ENCODE results near the gene GLRA3. TPM values are rescaled to one million over a fixed set of nuclear protein-coding genes. Genes with fewer than 3 reads are reported as not detected.
"Not testable (repeated sequence)": the region's sequence is repeated elsewhere in the genome, so short reads cannot be mapped to it uniquely, and the experiment has no call there.

GLRA3 gene
- total RNA-seq, 3 donors from 2014 or later (not counting 1 experiment from before 2014, with no cell fraction given): not detected

GRCh38 chr4:174696657-174697056, 132.4 kb downstream of the GLRA3 start:
- TF ChIP-seq, protein P1, sequence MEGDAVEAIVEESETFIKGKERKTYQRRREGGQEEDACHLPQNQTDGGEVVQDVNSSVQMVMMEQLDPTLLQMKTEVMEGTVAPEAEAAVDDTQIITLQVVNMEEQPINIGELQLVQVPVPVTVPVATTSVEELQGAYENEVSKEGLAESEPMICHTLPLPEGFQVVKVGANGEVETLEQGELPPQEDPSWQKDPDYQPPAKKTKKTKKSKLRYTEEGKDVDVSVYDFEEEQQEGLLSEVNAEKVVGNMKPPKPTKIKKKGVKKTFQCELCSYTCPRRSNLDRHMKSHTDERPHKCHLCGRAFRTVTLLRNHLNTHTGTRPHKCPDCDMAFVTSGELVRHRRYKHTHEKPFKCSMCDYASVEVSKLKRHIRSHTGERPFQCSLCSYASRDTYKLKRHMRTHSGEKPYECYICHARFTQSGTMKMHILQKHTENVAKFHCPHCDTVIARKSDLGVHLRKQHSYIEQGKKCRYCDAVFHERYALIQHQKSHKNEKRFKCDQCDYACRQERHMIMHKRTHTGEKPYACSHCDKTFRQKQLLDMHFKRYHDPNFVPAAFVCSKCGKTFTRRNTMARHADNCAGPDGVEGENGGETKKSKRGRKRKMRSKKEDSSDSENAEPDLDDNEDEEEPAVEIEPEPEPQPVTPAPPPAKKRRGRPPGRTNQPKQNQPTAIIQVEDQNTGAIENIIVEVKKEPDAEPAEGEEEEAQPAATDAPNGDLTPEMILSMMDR (IDR thresholded peaks at IDR 0.05): no peak
- Mint-ChIP-seq H3K4me3 (no peak overlapping the region), H3K36me3 (no peaks in the 10 kb centered on the region), H3K4me1 (no peaks in the 10 kb centered on the region), H3K9me3 (peaks cover 2% of the 10 kb centered on the region in 2 donors), H3K27me3 (ENCODE audit: low read depth in 2 of 2) (no peaks in the 10 kb centered on the region), H3K27ac (no peak overlapping the region)
- ATAC-seq (no peak), DNase-seq (no peak)
- Histone ChIP-seq H3K4me3 (ENCODE audit: low read length) (no peak overlapping the region), H3K4me1 (ENCODE audit: control insufficient read depth, insufficient read depth, low read length) (no peaks in the 10 kb centered on the region), H3K36me3 (ENCODE audit: control insufficient read depth, insufficient read depth, low read length) (no peaks in the 10 kb centered on the region), H3K27me3 (ENCODE audit: control insufficient read depth, insufficient read depth, low read length) (no peaks in the 10 kb centered on the region), H3K27ac (ENCODE audit: low read length) (no peak overlapping the region), H3K9me3 (ENCODE audit: control insufficient read depth, insufficient read depth, low read length) (no peaks in the 10 kb centered on the region)
- intact Hi-C loops (cut with micrococcal nuclease): no loop called here

- H3K9me3 ChIP-seq (ENCODE audit: control insufficient read depth, insufficient read depth, low read length); H3K27ac ChIP-seq (ENCODE audit: low read length); intact Hi-C loops (cut with micrococcal nuclease); H3K4me3 ChIP-seq (ENCODE audit: low read length); H3K36me3 ChIP-seq (ENCODE audit: control insufficient read depth, insufficient read depth, low read length); DNase-seq; H3K4me1 ChIP-seq (ENCODE audit: control insufficient read depth, insufficient read depth, low read length); H3K4me3 Mint-ChIP-seq; ATAC-seq; H3K27ac Mint-ChIP-seq; H3K27me3 ChIP-seq (ENCODE audit: control insufficient read depth, insufficient read depth, low read length); H3K27me3 Mint-ChIP-seq (ENCODE audit: low read depth in 2 of 2); H3K36me3 Mint-ChIP-seq; H3K4me1 Mint-ChIP-seq: not testable (repeated sequence)
- WGBS (ENCODE audit: insufficient coverage): 89% methylated on average over 16 of the region's 24 CpGs
- peaks cover 7 to 12% of the 10 kb centered on the region in 2 donors for H3K9me3 Mint-ChIP-seq
Measured at GRCh38 chr4:174691876-174692275, 137.2 kb downstream of the GLRA3 start.

DNA sequence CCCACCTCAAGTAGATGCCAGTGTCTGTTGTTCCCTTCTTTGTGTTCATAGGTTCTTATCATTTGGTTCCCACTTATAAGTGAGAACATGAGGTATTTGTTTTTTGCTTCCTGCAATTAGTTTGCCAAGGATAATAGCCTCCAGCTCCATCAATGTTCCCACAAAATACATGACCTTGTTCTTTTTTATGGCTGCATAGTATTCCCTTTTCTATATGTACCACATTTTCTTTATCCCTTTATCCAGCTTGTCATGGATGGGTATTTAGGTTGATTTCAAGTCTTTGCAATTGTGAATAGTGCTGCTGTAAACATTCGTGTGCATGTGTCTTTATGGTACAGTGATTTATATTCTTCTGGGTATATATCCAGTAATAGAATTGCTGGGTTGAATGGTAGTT, 138.4 kb downstream of the GLRA3 start:
- no peak for ATAC-seq
- no peaks in the 10 kb centered on the region for H3K27me3 ChIP-seq (ENCODE audit: control insufficient read depth, insufficient read depth, low read length)
- H3K4me3 ChIP-seq (ENCODE audit: low read length): no peak overlapping the region
- Mint-ChIP-seq H3K36me3 (peaks cover 7% of the 10 kb centered on the region), H3K4me1 (no peaks in the 10 kb centered on the region), H3K9me3 (peaks cover 7 to 12% of the 10 kb centered on the region in 2 donors), H3K27me3 (ENCODE audit: low read depth in 2 of 2) (no peaks in the 10 kb centered on the region), H3K4me3 (no peak overlapping the region), H3K27ac (no peak overlapping the region)
- intact Hi-C loops (cut with micrococcal nuclease): no loop called here
- no peaks in the 10 kb centered on the region for H3K9me3 ChIP-seq (ENCODE audit: control insufficient read depth, insufficient read depth, low read length)
- H3K27ac ChIP-seq (ENCODE audit: low read length): no peak overlapping the region
- TF ChIP-seq, protein P1 (IDR thresholded peaks at IDR 0.05): no peak
- DNase-seq: no peak
- H3K4me1 ChIP-seq (ENCODE audit: control insufficient read depth, insufficient read depth, low read length): no peaks in the 10 kb centered on the region
- WGBS (ENCODE audit: insufficient coverage): 83% methylated on average over 1 of the region's 1 CpG
- no peaks in the 10 kb centered on the region for H3K36me3 ChIP-seq (ENCODE audit: control insufficient read depth, insufficient read depth, low read length)

DNA sequence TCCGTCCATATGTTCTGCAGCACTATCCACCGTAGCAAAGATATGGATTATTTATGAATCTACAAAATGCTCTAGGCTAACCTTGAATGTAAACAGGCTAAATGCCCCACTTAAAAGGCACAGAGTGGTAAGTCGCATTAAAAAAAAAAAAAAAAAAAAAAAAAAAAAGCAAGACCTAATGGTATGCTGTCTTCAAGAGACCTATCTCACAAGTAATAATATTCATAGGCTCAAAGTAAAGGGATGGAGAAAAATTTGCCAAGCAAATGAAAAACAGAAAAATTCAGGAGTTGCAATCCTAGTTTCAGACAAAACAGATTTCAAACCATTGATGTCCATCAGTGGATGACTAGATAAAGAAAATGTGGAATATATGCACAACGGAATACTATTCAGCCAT, 139.4 kb downstream of the GLRA3 start:
- H3K9me3 Mint-ChIP-seq: peaks cover 7 to 12% of the 10 kb centered on the region in 2 donors
- DNase-seq (no peak), ATAC-seq (no peak)
- no peaks in the 10 kb centered on the region for H3K4me1 Mint-ChIP-seq
- intact Hi-C loops (cut with micrococcal nuclease): no loop called here
- H3K27me3 Mint-ChIP-seq (ENCODE audit: low read depth in 2 of 2): no peaks in the 10 kb centered on the region
- H3K4me3 Mint-ChIP-seq: no peak overlapping the region
- H3K27ac ChIP-seq (ENCODE audit: low read length): no peak overlapping the region
- H3K36me3 Mint-ChIP-seq: peaks cover 7% of the 10 kb centered on the region
- H3K27ac Mint-ChIP-seq: no peak overlapping the region
- no CpG with 5 or more reads among the region's 4 CpGs for WGBS (ENCODE audit: insufficient coverage)
- TF ChIP-seq, protein P1 (IDR thresholded peaks at IDR 0.05): no peak
- no peak overlapping the region for H3K4me3 ChIP-seq (ENCODE audit: low read length)
- no peaks in the 10 kb centered on the region for H3K27me3 ChIP-seq (ENCODE audit: control insufficient read depth, insufficient read depth, low read length)
- no peaks in the 10 kb centered on the region for H3K36me3 ChIP-seq (ENCODE audit: control insufficient read depth, insufficient read depth, low read length)
- H3K9me3 ChIP-seq (ENCODE audit: control insufficient read depth, insufficient read depth, low read length): no peaks in the 10 kb centered on the region
- H3K4me1 ChIP-seq (ENCODE audit: control insufficient read depth, insufficient read depth, low read length): no peaks in the 10 kb centered on the region
